Measurements from ENCODE around the gene CEP112. TPM values are rescaled to one million over a fixed set of nuclear protein-coding genes. Genes with fewer than 3 reads are reported as not detected.

Gene CEP112
- total and polyA plus RNA-seq, 4 donors: 5.9 to 32.9 (median 18.8) TPM

DNA sequence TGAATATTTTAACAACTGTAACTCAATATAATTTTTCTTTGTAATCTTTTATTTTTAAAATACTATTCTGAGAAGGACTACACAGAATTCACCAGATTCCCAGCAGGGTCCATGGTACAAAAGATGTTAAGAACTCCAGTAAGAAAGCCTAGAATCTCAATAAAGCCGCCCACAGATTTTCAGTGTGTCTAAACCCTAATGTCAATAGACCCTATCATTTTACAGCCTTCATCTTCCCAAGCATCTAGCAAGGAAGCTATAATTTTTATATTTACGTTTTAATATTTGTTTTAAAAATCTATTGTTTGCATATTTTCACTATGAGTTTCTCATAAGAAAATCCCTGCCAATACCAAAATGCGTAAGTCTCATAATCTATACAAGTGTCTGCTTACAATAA, 148.5 kb downstream of the CEP112 start:
- WGBS, 2 donors: 75% methylated on average over 3 of the region's 3 CpGs
- no peak for DNase-seq
- Histone ChIP-seq H3K9ac (ENCODE audit: insufficient read depth in 1 of 2, low read length in 2 of 2) (no peak overlapping the region), H3K9me3 (ENCODE audit: control insufficient read depth in 4 of 4, insufficient read depth in 3 of 4, low read length in 3 of 4) (no peaks in the 10 kb centered on the region), H3K4me1 (ENCODE audit: control insufficient read depth in 5 of 5, insufficient read depth in 5 of 5, low read length in 5 of 5) (no peaks in the 10 kb centered on the region), H3K4me3 (no peak overlapping the region), H3K36me3 (ENCODE audit: control insufficient read depth in 4 of 4, insufficient read depth in 4 of 4, low read length in 4 of 4) (no peaks in the 10 kb centered on the region), H3K27me3 (ENCODE audit: control insufficient read depth in 3 of 3, insufficient read depth in 3 of 3, low read length in 2 of 3) (no peaks in the 10 kb centered on the region), H3K27ac (ENCODE audit: low read depth in 1 of 2, low read length in 1 of 2) (no peak overlapping the region)
- ATAC-seq (ENCODE audit: insufficient read depth, low FRiP score): no peak
- TF ChIP-seq, protein P1, sequence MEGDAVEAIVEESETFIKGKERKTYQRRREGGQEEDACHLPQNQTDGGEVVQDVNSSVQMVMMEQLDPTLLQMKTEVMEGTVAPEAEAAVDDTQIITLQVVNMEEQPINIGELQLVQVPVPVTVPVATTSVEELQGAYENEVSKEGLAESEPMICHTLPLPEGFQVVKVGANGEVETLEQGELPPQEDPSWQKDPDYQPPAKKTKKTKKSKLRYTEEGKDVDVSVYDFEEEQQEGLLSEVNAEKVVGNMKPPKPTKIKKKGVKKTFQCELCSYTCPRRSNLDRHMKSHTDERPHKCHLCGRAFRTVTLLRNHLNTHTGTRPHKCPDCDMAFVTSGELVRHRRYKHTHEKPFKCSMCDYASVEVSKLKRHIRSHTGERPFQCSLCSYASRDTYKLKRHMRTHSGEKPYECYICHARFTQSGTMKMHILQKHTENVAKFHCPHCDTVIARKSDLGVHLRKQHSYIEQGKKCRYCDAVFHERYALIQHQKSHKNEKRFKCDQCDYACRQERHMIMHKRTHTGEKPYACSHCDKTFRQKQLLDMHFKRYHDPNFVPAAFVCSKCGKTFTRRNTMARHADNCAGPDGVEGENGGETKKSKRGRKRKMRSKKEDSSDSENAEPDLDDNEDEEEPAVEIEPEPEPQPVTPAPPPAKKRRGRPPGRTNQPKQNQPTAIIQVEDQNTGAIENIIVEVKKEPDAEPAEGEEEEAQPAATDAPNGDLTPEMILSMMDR (IDR thresholded peaks at IDR 0.05; ENCODE audit: control extremely low read depth, extremely low read depth): no peak

DNA sequence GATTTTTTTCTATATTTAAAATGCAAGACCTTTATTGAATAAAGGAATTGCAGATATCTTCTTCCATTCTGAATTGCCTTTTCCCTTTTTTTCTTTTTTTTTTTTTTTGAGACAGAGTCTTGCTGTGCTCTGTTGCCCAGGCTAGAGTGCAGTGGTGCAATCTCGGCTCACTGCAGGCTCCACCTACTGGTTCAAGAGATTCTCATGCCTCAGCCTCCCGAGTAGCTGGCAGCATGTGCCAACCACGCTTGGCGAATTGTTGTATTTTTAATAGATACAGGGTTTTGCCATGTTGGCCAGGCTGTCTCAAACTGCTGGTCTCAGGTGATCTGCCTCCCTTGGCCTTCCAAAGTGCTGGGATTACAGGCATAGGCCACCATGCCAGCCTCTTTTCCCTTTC, 151.5 kb downstream of the CEP112 start:
- H3K4me1 ChIP-seq (ENCODE audit: control insufficient read depth in 5 of 5, insufficient read depth in 5 of 5, low read length in 5 of 5): no peaks in the 10 kb centered on the region
- TF ChIP-seq, protein P1 (IDR thresholded peaks at IDR 0.05; ENCODE audit: control extremely low read depth, extremely low read depth): no peak
- ATAC-seq (ENCODE audit: insufficient read depth, low FRiP score) (no peak), DNase-seq (peak in 1 of 3 donors; percentile 5)
- no peak overlapping the region for H3K27ac ChIP-seq (ENCODE audit: low read depth in 1 of 2, low read length in 1 of 2)
- WGBS, 2 donors: 73 to 90% methylated on average over 4 of the region's 4 CpGs
- H3K9me3 ChIP-seq (ENCODE audit: control insufficient read depth in 4 of 4, insufficient read depth in 3 of 4, low read length in 3 of 4): no peaks in the 10 kb centered on the region
- H3K27me3 ChIP-seq (ENCODE audit: control insufficient read depth in 3 of 3, insufficient read depth in 3 of 3, low read length in 2 of 3): no peaks in the 10 kb centered on the region
- no peaks in the 10 kb centered on the region for H3K36me3 ChIP-seq (ENCODE audit: control insufficient read depth in 4 of 4, insufficient read depth in 4 of 4, low read length in 4 of 4)
- no peak overlapping the region for H3K4me3 ChIP-seq
- no peak overlapping the region for H3K9ac ChIP-seq (ENCODE audit: insufficient read depth in 1 of 2, low read length in 2 of 2)

GRCh38 chr17:66038125-66038524, 153.8 kb downstream of the CEP112 start:
- WGBS, 2 donors: 42 to 44% methylated on average over 3 of the region's 3 CpGs
- no peak for DNase-seq
- TF ChIP-seq, protein P1 (IDR thresholded peaks at IDR 0.05; ENCODE audit: control extremely low read depth, extremely low read depth): no peak
- Histone ChIP-seq H3K27me3 (ENCODE audit: control insufficient read depth in 3 of 3, insufficient read depth in 3 of 3, low read length in 2 of 3) (no peaks in the 10 kb centered on the region), H3K9me3 (ENCODE audit: control insufficient read depth in 4 of 4, insufficient read depth in 3 of 4, low read length in 3 of 4) (no peaks in the 10 kb centered on the region), H3K9ac (ENCODE audit: insufficient read depth in 1 of 2, low read length in 2 of 2) (no peak overlapping the region), H3K4me1 (ENCODE audit: control insufficient read depth in 5 of 5, insufficient read depth in 5 of 5, low read length in 5 of 5) (no peaks in the 10 kb centered on the region), H3K27ac (ENCODE audit: low read depth in 1 of 2, low read length in 1 of 2) (no peak overlapping the region), H3K36me3 (ENCODE audit: control insufficient read depth in 4 of 4, insufficient read depth in 4 of 4, low read length in 4 of 4) (peaks cover 0 to 3% (median 0%) of the 10 kb centered on the region in 4 donors), H3K4me3 (no peak overlapping the region)
- no peak for ATAC-seq (ENCODE audit: insufficient read depth, low FRiP score)

- peaks cover 0 to 3% (median 0%) of the 10 kb centered on the region in 4 donors for H3K36me3 ChIP-seq (ENCODE audit: control insufficient read depth in 4 of 4, insufficient read depth in 4 of 4, low read length in 4 of 4)
- no peaks in the 10 kb centered on the region for H3K4me1 ChIP-seq (ENCODE audit: control insufficient read depth in 5 of 5, insufficient read depth in 5 of 5, low read length in 5 of 5)
- ATAC-seq (ENCODE audit: insufficient read depth, low FRiP score) (no peak), DNase-seq (no peak)
- 94 to 96% methylated on average over 3 of the region's 3 CpGs for WGBS, 2 donors
- no peak overlapping the region for H3K4me3 ChIP-seq
- no peaks in the 10 kb centered on the region for H3K27me3 ChIP-seq (ENCODE audit: control insufficient read depth in 3 of 3, insufficient read depth in 3 of 3, low read length in 2 of 3)
- no peak overlapping the region for H3K27ac ChIP-seq (ENCODE audit: low read depth in 1 of 2, low read length in 1 of 2)
- H3K9ac ChIP-seq (ENCODE audit: insufficient read depth in 1 of 2, low read length in 2 of 2): no peak overlapping the region
- TF ChIP-seq, protein P1 (IDR thresholded peaks at IDR 0.05; ENCODE audit: control extremely low read depth, extremely low read depth): no peak
- no peaks in the 10 kb centered on the region for H3K9me3 ChIP-seq (ENCODE audit: control insufficient read depth in 4 of 4, insufficient read depth in 3 of 4, low read length in 3 of 4)
Observed at GRCh38 chr17:66037221-66037620, 154.7 kb downstream of the CEP112 start.

All from lung (tissue), 12 donors.